Measurements from ENCODE around the gene STAG2. TPM values are rescaled to one million over a fixed set of nuclear protein-coding genes. Genes with fewer than 3 reads are reported as not detected.

The STAG2 gene
- total RNA-seq, 2 experiments from 2014 or later, result 84.7 to 89.4 TPM

GRCh38 chrX:123990169-123990568 lies 28.7 kb downstream of the STAG2 start:
- intact Hi-C loops (cut with DNase I, micrococcal nuclease), result no loop called here
- H3K9me3 Mint-ChIP-seq, result no peaks in the 10 kb centered on the region
- ATAC-seq (ENCODE audit: poor library complexity), result no peak
- peaks cover 72% of the 10 kb centered on the region for H3K4me1 Mint-ChIP-seq (ENCODE audit: low read depth)
- DNase-seq, result no peak
- Histone ChIP-seq H3K27ac (ENCODE audit: low read depth in 1 of 2, low read length in 2 of 2) (no peak overlapping the region), H3K27me3 (ENCODE audit: control insufficient read depth in 1 of 2, insufficient read depth in 2 of 2, low read length in 2 of 2) (no peaks in the 10 kb centered on the region), H3K36me3 (ENCODE audit: insufficient read depth, low read length) (peaks cover 2% of the 10 kb centered on the region), H3K4me3 (ENCODE audit: low read length) (no peak overlapping the region), H3K9me3 (ENCODE audit: control insufficient read depth in 1 of 2, insufficient read depth in 1 of 2, low read length in 2 of 2) (no peaks in the 10 kb centered on the region), H3K4me1 (ENCODE audit: insufficient read depth, low read length) (peaks cover 11% of the 10 kb centered on the region)
- POLR2A ChIA-PET, result interaction anchor here (1.1 kb wide), 1 partner anchor 28 kb away, joined by 3 read pairs; no protein-coding TSS in a partner anchor
- peak overlapping the region; percentile 47 for H3K27ac Mint-ChIP-seq
- peaks cover 27% of the 10 kb centered on the region for H3K36me3 Mint-ChIP-seq (ENCODE audit: low read depth)
- no peaks in the 10 kb centered on the region for H3K27me3 Mint-ChIP-seq
- TF ChIP-seq CTCF (IDR thresholded peaks at IDR 0.05), result no peak
- H3K4me3 Mint-ChIP-seq, result peak overlapping the region; percentile 51
- CTCF ChIA-PET, result no interaction called here

- intact Hi-C loops (cut with DNase I, micrococcal nuclease), result no loop called here
- no peak overlapping the region for H3K27ac ChIP-seq (ENCODE audit: low read depth in 1 of 2, low read length in 2 of 2)
- H3K9me3 Mint-ChIP-seq, result no peaks in the 10 kb centered on the region
- TF ChIP-seq CTCF (IDR thresholded peaks at IDR 0.05), result no peak
- H3K27ac Mint-ChIP-seq, result peak overlapping the region; percentile 47
- no peak overlapping the region for H3K4me3 ChIP-seq (ENCODE audit: low read length)
- no peaks in the 10 kb centered on the region for H3K27me3 ChIP-seq (ENCODE audit: control insufficient read depth in 1 of 2, insufficient read depth in 2 of 2, low read length in 2 of 2)
- H3K4me1 ChIP-seq (ENCODE audit: insufficient read depth, low read length), result peaks cover 10% of the 10 kb centered on the region
- H3K4me1 Mint-ChIP-seq (ENCODE audit: low read depth), result peaks cover 70% of the 10 kb centered on the region
- peaks cover 28% of the 10 kb centered on the region for H3K36me3 Mint-ChIP-seq (ENCODE audit: low read depth)
- CTCF ChIA-PET, result no interaction called here
- H3K9me3 ChIP-seq (ENCODE audit: control insufficient read depth in 1 of 2, insufficient read depth in 1 of 2, low read length in 2 of 2), result no peaks in the 10 kb centered on the region
- peaks cover 2% of the 10 kb centered on the region for H3K36me3 ChIP-seq (ENCODE audit: insufficient read depth, low read length)
- H3K4me3 Mint-ChIP-seq, result peak overlapping the region; percentile 32
- no peak for ATAC-seq (ENCODE audit: poor library complexity)
- no peaks in the 10 kb centered on the region for H3K27me3 Mint-ChIP-seq
- DNase-seq, result no peak
- POLR2A ChIA-PET, result interaction anchor here (1.1 kb wide), 1 partner anchor 28 kb away, joined by 3 read pairs; no protein-coding TSS in a partner anchor
Observed at GRCh38 chrX:123990602-123991001, 29.1 kb downstream of the STAG2 start.

- CTCF ChIA-PET, result interaction anchor here (1.0 kb wide), 1 partner anchor 17 kb away, joined by 3 read pairs; no protein-coding TSS in a partner anchor
- peaks cover 2% of the 10 kb centered on the region for H3K36me3 ChIP-seq (ENCODE audit: insufficient read depth, low read length)
- peaks cover 9% of the 10 kb centered on the region for H3K4me1 ChIP-seq (ENCODE audit: insufficient read depth, low read length)
- no peak for TF ChIP-seq CTCF (IDR thresholded peaks at IDR 0.05)
- H3K27ac ChIP-seq (ENCODE audit: low read depth in 1 of 2, low read length in 2 of 2), result no peak overlapping the region
- POLR2A ChIA-PET, result interaction anchor here (1.2 kb wide), 1 partner anchor 17 kb away, joined by 3 read pairs; no protein-coding TSS in a partner anchor
- Mint-ChIP-seq H3K9me3 (no peaks in the 10 kb centered on the region), H3K36me3 (ENCODE audit: low read depth) (peaks cover 31% of the 10 kb centered on the region), H3K4me1 (ENCODE audit: low read depth) (peaks cover 68% of the 10 kb centered on the region), H3K27me3 (no peaks in the 10 kb centered on the region), H3K4me3 (no peak overlapping the region), H3K27ac (peak overlapping the region; percentile 35)
- intact Hi-C loops (cut with DNase I, micrococcal nuclease), result no loop called here
- no peaks in the 10 kb centered on the region for H3K9me3 ChIP-seq (ENCODE audit: control insufficient read depth in 1 of 2, insufficient read depth in 1 of 2, low read length in 2 of 2)
- H3K4me3 ChIP-seq (ENCODE audit: low read length), result no peak overlapping the region
- no peak for ATAC-seq (ENCODE audit: poor library complexity)
- no peak for DNase-seq
- H3K27me3 ChIP-seq (ENCODE audit: control insufficient read depth in 1 of 2, insufficient read depth in 2 of 2, low read length in 2 of 2), result no peaks in the 10 kb centered on the region
Observed at GRCh38 chrX:123993326-123993725, 31.8 kb downstream of the STAG2 start.

Measured in CD4-positive, alpha-beta T cell (primary cell).